C4-2B (cell line): ENCODE data around the gene TTLL12.

Source experiments
- CTCF ChIP-seq: fragments of 450-650 bp; conservative IDR thresholded peaks from 2 replicates; pipeline ENCODE4 v1.5.1; 2017; ENCODE audit warnings: mild to moderate bottlenecking
- ZFX ChIP-seq: fragments of 450-650 bp; IDR thresholded peaks from 2 replicates; pipeline ENCODE4 v1.6.1; 2017

GRCh38 chr22:43201486-43202219 lies 14.7 kb upstream of the TTLL12 start:
- no peak for TF ChIP-seq CTCF
- TF ChIP-seq ZFX = no peak
